Endothelial cell of umbilical vein (primary cell): ENCODE data around the gene CTTN.

Experiments
- EZH2 ChIP-seq: IDR thresholded peaks from 2 replicates; pipeline ENCODE4 v1.6.1; 2012; ENCODE audit warnings: borderline replicate concordance, low read depth, mild to moderate bottlenecking, moderate library complexity, low read length, inconsistent platforms; ENCODE audit not compliant: severe bottlenecking
- POLR2AphosphoS5 ChIP-seq: IDR thresholded peaks from 2 replicates; pipeline ENCODE4 v1.6.1; 2012; ENCODE audit warnings: low read depth, mild to moderate bottlenecking, control low read depth, low read length, moderate library complexity; ENCODE audit not compliant: insufficient read depth

- TF ChIP-seq EZH2 (no peak), POLR2AphosphoS5 (no peak)
Observed at GRCh38 chr11:70377645-70378044, 20.7 kb upstream of the CTTN start.
